Caco-2 (cell line): Measurements from ENCODE around the gene RYR2. TPM values are rescaled to one million over a fixed set of nuclear protein-coding genes. Genes with fewer than 3 reads are reported as not detected.

ENCODE experiments used
- BruUV-seq: library from RNA; stranded (reverse); fragments of 400-500 nt; replicated peaks from 2 replicates; lab custom pipeline; 2021; lab: Mats Ljungman, UMichigan
- CTCF ChIA-PET: fragments of 300-600 bp; sonication (Branson Sonifier 250); formaldehyde crosslinking; loops from one replicate; lab custom pipeline; 2022; ENCODE audit warnings: antibody characterized with exemption; lab: Charles Lee
- POLR2A ChIA-PET: fragments of 300-600 bp; sonication (Branson Sonifier 250); formaldehyde crosslinking; loops from one replicate; lab custom pipeline; 2022; ENCODE audit warnings: antibody characterized with exemption; lab: Charles Lee
- DNase-seq, 2 experiments: peaks; one replicate each; pipeline versions ENCODE4 v3.0.0 to v3.0.0-alpha.2; 2020 to 2022
- H3K27me3 ChIP-seq: replicated peaks from 2 replicates; pipeline ENCODE4 v1.6.0; 2011; ENCODE audit warnings: low read length; ENCODE audit not compliant: control insufficient read depth, insufficient read depth
- H3K36me3 ChIP-seq: 2 replicates; pipeline ENCODE4 v1.5.1; 2011; ENCODE audit warnings: low read length; ENCODE audit not compliant: control insufficient read depth, insufficient read depth
- H3K4me1 ChIP-seq: fragments of 250-450 bp; sonication (Bioruptor Pico); 2 replicates; pipeline ENCODE4 v1.5.1; 2020; ENCODE audit warnings: mild to moderate bottlenecking
- H3K4me3 ChIP-seq: 2 replicates; pipeline ENCODE4 v1.5.1; 2011; ENCODE audit warnings: low read depth, mild to moderate bottlenecking, control low read depth, low read length
- H3K9me3 ChIP-seq: fragments of 250-450 bp; sonication (Bioruptor Pico); 2 replicates; pipeline ENCODE4 v1.5.1; 2020; ENCODE audit warnings: mild to moderate bottlenecking, moderate library complexity
- H3K27ac Mint-ChIP-seq: one replicate; pipeline ENCODE4 v1.8.0; 2022; ENCODE audit warnings: mixed read lengths; ENCODE audit not compliant: unreplicated experiment
- H3K27me3 Mint-ChIP-seq: one replicate; pipeline ENCODE4 v1.8.0; 2022; ENCODE audit warnings: mixed read lengths; ENCODE audit not compliant: insufficient read depth, unreplicated experiment
- H3K36me3 Mint-ChIP-seq: one replicate; pipeline ENCODE4 v1.8.0; 2022; ENCODE audit warnings: mild to moderate bottlenecking, mixed read lengths; ENCODE audit not compliant: insufficient read depth, unreplicated experiment
- H3K4me1 Mint-ChIP-seq: one replicate; pipeline ENCODE4 v1.8.0; 2022; ENCODE audit warnings: low read depth, mixed read lengths; ENCODE audit not compliant: unreplicated experiment
- H3K4me3 Mint-ChIP-seq: one replicate; pipeline ENCODE4 v1.8.0; 2022; ENCODE audit warnings: mild to moderate bottlenecking, moderate library complexity, mixed read lengths; ENCODE audit not compliant: unreplicated experiment
- H3K9me3 Mint-ChIP-seq: one replicate; pipeline ENCODE4 v1.8.0; 2022; ENCODE audit warnings: mixed read lengths; ENCODE audit not compliant: unreplicated experiment
- CTCF ChIP-seq, 2 experiments: fragments of 200-600 bp in 1 of 2; IDR thresholded peaks; 1 replicate in 1 of 2; 2 replicates in 1 of 2; pipeline versions ENCODE4 v1.5.1 to v1.8.0; 2011 to 2022; ENCODE audit warnings: antibody characterized with exemption in 1 of 2, control low read depth in 1 of 2, inconsistent platforms in 1 of 2, low read depth in 1 of 2, low read length in 1 of 2, mild to moderate bottlenecking in 1 of 2, moderate library complexity in 1 of 2; ENCODE audit not compliant: insufficient read depth in 1 of 2, severe bottlenecking in 1 of 2, unreplicated experiment in 1 of 2
- intact Hi-C: fragments of 100-400 bp; cut with micrococcal nuclease; formaldehyde crosslinking; loops from one replicate; pipeline ENCODE4 v1.10.0; 2022; ENCODE audit not compliant: unreplicated experiment
- total RNA-seq: library from RNA; stranded (reverse); gene quantifications from 2 replicates; pipeline ENCODE4 v1.2.3, GENCODE V29; 2022

Gene RYR2
- total RNA-seq, 1 experiment from 2014 or later, result 3.4 TPM

- CTCF ChIA-PET, result no interaction called here
- Mint-ChIP-seq H3K27ac (no peak overlapping the region), H3K27me3 (peaks cover 8% of the 10 kb centered on the region), H3K9me3 (no peaks in the 10 kb centered on the region), H3K4me3 (no peak overlapping the region), H3K4me1 (no peaks in the 10 kb centered on the region), H3K36me3 (no peaks in the 10 kb centered on the region)
- no peak for TF ChIP-seq CTCF (IDR thresholded peaks at IDR 0.05; ENCODE audit: insufficient read depth in 1 of 2, low read depth in 1 of 2, low read length in 1 of 2, severe bottlenecking in 1 of 2, unreplicated experiment in 1 of 2)
- Histone ChIP-seq H3K36me3 (no peaks in the 10 kb centered on the region), H3K27me3 (no peaks in the 10 kb centered on the region), H3K4me3 (no peak overlapping the region), H3K9me3 (no peaks in the 10 kb centered on the region), H3K4me1 (no peaks in the 10 kb centered on the region)
- no TSS peak for BruUV-seq
- POLR2A ChIA-PET, result no interaction called here
- no peak for DNase-seq
- intact Hi-C loops, result no loop called here
Observed at GRCh38 chr1:237166086-237166485, 124.1 kb downstream of the RYR2 start.

GRCh38 chr1:237166593-237167101, 124.7 kb downstream of the RYR2 start:
- CTCF ChIA-PET, result no interaction called here
- intact Hi-C loops, result no loop called here

GRCh38 chr1:237170149-237170548, 128.2 kb downstream of the RYR2 start:
- Mint-ChIP-seq H3K4me3 (no peak overlapping the region), H3K27ac (no peak overlapping the region), H3K9me3 (no peaks in the 10 kb centered on the region), H3K27me3 (peaks cover 19% of the 10 kb centered on the region), H3K4me1 (no peaks in the 10 kb centered on the region), H3K36me3 (no peaks in the 10 kb centered on the region)
- no peaks in the 10 kb centered on the region for H3K9me3 ChIP-seq
- no peak for DNase-seq
- no peaks in the 10 kb centered on the region for H3K27me3 ChIP-seq
- CTCF ChIA-PET, result no interaction called here
- no peaks in the 10 kb centered on the region for H3K4me1 ChIP-seq
- no peak for TF ChIP-seq CTCF (IDR thresholded peaks at IDR 0.05; ENCODE audit: insufficient read depth in 1 of 2, low read depth in 1 of 2, low read length in 1 of 2, severe bottlenecking in 1 of 2, unreplicated experiment in 1 of 2)
- BruUV-seq, result no TSS peak
- no peaks in the 10 kb centered on the region for H3K36me3 ChIP-seq
- POLR2A ChIA-PET, result no interaction called here
- intact Hi-C loops, result no loop called here
- H3K4me3 ChIP-seq, result no peak overlapping the region

More at GRCh38 chr1:237166593-237167101, 124.7 kb downstream of the RYR2 start:
- no TSS peak for BruUV-seq
- Histone ChIP-seq H3K4me1 (no peaks in the 10 kb centered on the region), H3K36me3 (no peaks in the 10 kb centered on the region), H3K9me3 (no peaks in the 10 kb centered on the region), H3K27me3 (no peaks in the 10 kb centered on the region), H3K4me3 (no peak overlapping the region)
- POLR2A ChIA-PET, result no interaction called here
- H3K27ac Mint-ChIP-seq, result no peak overlapping the region
- no peaks in the 10 kb centered on the region for H3K36me3 Mint-ChIP-seq
- no peak for DNase-seq
- H3K9me3 Mint-ChIP-seq, result no peaks in the 10 kb centered on the region
- no peaks in the 10 kb centered on the region for H3K4me1 Mint-ChIP-seq
- H3K27me3 Mint-ChIP-seq, result peaks cover 8% of the 10 kb centered on the region
- no peak overlapping the region for H3K4me3 Mint-ChIP-seq
- TF ChIP-seq CTCF (IDR thresholded peaks at IDR 0.05; ENCODE audit: insufficient read depth in 1 of 2, low read depth in 1 of 2, low read length in 1 of 2, severe bottlenecking in 1 of 2, unreplicated experiment in 1 of 2), result no peak
